ENCODE measurements around the gene MMP15. TPM values are rescaled to one million over a fixed set of nuclear protein-coding genes. Genes with fewer than 3 reads are reported as not detected.

The MMP15 gene
- total RNA-seq, 4 donors from 2014 or later, result 11.4 to 32.9 (median 28.4) TPM

DNA sequence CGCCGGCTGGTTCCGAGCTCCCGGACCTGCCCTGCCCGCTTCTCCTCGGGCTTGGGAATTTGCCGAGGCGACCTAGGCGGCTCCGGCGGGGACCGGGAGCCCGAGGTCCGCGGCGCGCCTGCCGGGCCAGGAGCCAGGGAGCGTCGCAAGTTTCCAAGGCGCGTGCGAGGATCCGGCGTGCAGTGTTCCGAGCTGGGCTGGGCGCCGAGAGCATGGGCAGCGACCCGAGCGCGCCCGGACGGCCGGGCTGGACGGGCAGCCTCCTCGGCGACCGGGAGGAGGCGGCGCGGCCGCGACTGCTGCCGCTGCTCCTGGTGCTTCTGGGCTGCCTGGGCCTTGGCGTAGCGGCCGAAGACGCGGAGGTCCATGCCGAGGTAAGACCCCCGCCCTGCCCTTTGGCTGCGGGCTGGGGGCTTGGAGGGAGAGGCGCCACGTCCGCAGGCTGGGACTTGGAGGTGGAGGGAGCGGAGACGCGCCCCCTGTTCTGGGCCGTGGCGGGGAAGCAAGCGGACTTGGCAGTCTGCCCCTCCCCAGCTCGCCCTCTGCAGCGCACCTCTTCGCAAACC, 668 bp downstream of the MMP15 start:
- Histone ChIP-seq H3K27ac (peak overlapping the region; percentile 37 to 90 (median 81)), H3K36me3 (no peaks in the 10 kb centered on the region), H3K9me3 (no peaks in the 10 kb centered on the region), H3K4me3 (peak overlapping the region; percentile 49 to 93 (median 74)), H3K27me3 (no peaks in the 10 kb centered on the region), H3K4me1 (peaks cover 0 to 100% (median 43%) of the 10 kb centered on the region in 4 donors)
- TF ChIP-seq POLR2A (IDR thresholded peaks at IDR 0.05), result no peak
- TF ChIP-seq, protein P1, sequence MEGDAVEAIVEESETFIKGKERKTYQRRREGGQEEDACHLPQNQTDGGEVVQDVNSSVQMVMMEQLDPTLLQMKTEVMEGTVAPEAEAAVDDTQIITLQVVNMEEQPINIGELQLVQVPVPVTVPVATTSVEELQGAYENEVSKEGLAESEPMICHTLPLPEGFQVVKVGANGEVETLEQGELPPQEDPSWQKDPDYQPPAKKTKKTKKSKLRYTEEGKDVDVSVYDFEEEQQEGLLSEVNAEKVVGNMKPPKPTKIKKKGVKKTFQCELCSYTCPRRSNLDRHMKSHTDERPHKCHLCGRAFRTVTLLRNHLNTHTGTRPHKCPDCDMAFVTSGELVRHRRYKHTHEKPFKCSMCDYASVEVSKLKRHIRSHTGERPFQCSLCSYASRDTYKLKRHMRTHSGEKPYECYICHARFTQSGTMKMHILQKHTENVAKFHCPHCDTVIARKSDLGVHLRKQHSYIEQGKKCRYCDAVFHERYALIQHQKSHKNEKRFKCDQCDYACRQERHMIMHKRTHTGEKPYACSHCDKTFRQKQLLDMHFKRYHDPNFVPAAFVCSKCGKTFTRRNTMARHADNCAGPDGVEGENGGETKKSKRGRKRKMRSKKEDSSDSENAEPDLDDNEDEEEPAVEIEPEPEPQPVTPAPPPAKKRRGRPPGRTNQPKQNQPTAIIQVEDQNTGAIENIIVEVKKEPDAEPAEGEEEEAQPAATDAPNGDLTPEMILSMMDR (IDR thresholded peaks at IDR 0.05), result peak in 1 of 5 experiments; percentile 24
- WGBS, 2 donors, result 0% methylated on average over 9 to 40 of the region's 65 CpGs
- DNase-seq (ENCODE audit: low spot score in 2 of 2), result no peak

DNA sequence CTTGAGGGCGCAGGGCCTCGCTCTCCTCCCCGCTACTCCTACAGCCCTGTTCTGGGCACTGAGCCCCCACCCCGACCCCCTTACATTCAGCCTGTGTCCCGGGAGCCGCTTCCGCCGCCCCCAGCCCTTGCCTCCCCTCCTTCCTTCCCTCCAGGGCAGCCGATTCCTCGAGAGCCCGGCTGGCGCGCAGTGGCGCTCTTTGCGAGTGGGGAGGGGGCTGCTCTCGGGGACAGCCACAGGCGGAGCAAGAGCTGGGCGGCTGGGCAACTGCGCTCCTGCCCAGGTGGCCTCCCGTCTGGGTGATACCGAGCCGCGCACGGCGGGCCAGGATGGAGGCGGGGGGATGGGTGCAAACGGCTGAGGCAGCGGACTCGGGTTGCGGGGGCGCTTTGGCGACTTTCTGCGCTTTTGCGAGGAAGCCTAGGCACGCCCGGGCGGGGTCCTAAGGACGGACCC, 1.2 kb downstream of the MMP15 start:
- peaks cover 0 to 99% (median 44%) of the 10 kb centered on the region in 4 donors for H3K4me1 ChIP-seq
- WGBS, 2 donors, result 0 to 1% methylated on average over 16 to 36 of the region's 38 CpGs
- no peaks in the 10 kb centered on the region for H3K9me3 ChIP-seq
- no peaks in the 10 kb centered on the region for H3K36me3 ChIP-seq
- DNase-seq (ENCODE audit: low spot score in 2 of 2), result no peak
- no peak for TF ChIP-seq EP300 (IDR thresholded peaks at IDR 0.05)
- TF ChIP-seq POLR2A (IDR thresholded peaks at IDR 0.05), result no peak
- TF ChIP-seq, protein P1 (IDR thresholded peaks at IDR 0.05), result no peak
- H3K27me3 ChIP-seq, result no peaks in the 10 kb centered on the region
- H3K4me3 ChIP-seq, result peak overlapping the region; percentile 49 to 93 (median 74)
- peak overlapping the region; percentile 37 to 90 (median 81) for H3K27ac ChIP-seq

DNA sequence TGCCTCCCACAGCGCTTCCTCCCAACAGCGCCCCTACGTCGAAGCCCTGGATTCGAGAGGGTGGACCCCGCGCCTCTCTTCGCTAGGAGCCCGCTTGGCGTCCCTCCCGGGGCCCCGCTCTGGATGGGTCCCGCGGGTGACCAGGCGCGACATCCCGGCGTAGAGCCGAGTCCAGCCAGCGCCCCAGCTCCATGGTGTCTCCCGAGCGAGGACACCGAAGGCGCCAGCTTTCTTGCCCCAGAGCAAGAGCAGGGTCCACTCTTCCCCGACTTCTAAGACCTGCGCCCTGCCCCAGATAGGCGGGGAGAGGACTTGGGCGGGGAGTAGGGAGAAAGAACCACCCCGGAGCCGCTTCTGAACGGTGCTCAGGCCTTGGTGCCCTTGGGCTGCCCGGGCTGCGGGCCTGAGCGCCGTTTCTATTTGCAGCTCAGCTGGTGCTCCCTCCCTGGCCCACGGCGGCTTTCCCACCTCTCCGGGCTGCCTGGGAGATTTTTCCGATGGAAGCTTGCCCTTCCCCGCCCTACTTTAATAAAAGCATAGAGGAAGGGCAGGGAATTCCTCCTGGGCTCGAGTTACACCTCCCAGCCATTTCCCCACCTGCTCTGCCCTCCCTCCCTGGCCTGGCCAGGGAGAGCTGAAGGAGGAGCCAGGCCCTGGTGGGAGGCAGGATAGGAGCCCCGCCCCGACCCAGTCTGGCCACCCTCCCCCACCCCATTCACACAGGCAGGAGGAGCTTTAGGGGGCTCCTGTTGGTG, 1.8 kb downstream of the MMP15 start:
- peak overlapping the region; percentile 37 to 90 (median 81) for H3K27ac ChIP-seq
- no peak for TF ChIP-seq EP300 (IDR thresholded peaks at IDR 0.05)
- TF ChIP-seq POLR2A (IDR thresholded peaks at IDR 0.05), result no peak
- WGBS, 2 donors, result 4 to 7% methylated on average over 29 to 32 of the region's 43 CpGs
- no peaks in the 10 kb centered on the region for H3K27me3 ChIP-seq
- no peaks in the 10 kb centered on the region for H3K9me3 ChIP-seq
- peaks cover 0 to 98% (median 43%) of the 10 kb centered on the region in 4 donors for H3K4me1 ChIP-seq
- peak overlapping the region; percentile 49 to 93 (median 74) for H3K4me3 ChIP-seq
- DNase-seq (ENCODE audit: low spot score in 2 of 2), result no peak
- no peaks in the 10 kb centered on the region for H3K36me3 ChIP-seq

DNA sequence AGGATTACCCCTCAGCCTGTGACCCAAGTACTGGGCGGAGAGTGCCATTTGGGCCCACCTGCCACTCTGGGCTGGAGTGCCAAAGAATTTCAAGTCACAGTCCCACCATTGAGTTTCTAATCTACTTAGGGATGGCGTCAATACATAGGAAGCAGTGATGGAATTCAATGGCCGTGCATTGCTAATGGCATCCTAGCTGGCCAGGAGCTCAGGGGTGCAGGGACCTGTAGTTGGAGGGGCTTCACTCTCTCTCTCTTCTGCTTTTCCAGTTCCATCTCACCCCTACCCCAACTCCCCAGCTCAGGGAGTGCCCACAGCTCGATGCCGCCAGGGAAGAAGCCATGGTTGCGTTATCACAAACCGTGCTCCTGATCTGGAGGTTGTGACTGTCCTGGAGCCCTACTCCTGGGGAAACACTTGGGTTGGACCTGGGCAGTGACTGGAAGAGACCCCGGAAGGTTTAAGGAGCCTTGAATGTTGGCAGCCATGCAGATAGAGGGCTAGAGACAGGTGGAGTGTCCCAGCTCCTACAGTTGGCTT, 2.4 kb downstream of the MMP15 start:
- DNase-seq (ENCODE audit: low spot score in 2 of 2), result no peak
- 56 to 62% methylated on average over 4 to 8 of the region's 8 CpGs for WGBS, 2 donors
- H3K4me3 ChIP-seq, result peak overlapping the region in 2 of 4 donors; percentile 82 to 93

DNA sequence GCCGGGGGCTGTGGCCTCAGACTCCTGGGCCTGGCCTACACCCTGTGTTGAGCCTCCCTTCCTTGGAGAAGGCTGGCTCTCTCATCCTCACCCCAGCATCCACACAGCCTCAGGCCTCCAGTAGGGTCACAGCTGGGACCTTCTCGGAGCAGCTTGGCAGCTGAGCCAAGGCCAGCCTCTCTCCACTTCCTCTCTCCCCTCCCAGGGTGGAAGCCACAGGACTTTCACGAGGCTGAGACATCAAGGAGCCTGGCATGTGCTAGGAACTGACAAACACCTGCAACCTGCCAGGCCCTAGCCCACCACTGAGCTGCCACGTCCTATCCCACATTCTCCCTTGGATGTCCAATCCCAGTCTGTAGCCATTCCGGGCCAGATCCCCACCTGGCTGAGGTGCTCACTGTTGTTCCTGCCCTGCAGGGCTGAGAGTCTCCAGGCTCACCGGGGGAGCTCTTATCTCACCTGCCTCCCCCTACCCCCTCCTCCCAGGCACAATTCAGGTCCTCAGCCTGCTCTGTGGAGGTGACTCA, 3.1 kb downstream of the MMP15 start:
- no peaks in the 10 kb centered on the region for H3K9me3 ChIP-seq
- H3K27ac ChIP-seq, result peak overlapping the region in 3 of 4 donors; percentile 36 to 90 (median 83)
- TF ChIP-seq POLR2A (IDR thresholded peaks at IDR 0.05) (no peak), EP300 (IDR thresholded peaks at IDR 0.05) (no peak)
- TF ChIP-seq, protein P1 (IDR thresholded peaks at IDR 0.05), result no peak
- peaks cover 0 to 98% (median 36%) of the 10 kb centered on the region in 4 donors for H3K4me1 ChIP-seq
- no peak for DNase-seq (ENCODE audit: low spot score in 2 of 2)
- H3K4me3 ChIP-seq, result no peak overlapping the region
- WGBS, 2 donors, result 38 to 42% methylated on average over 4 to 6 of the region's 6 CpGs
- H3K27me3 ChIP-seq, result no peaks in the 10 kb centered on the region
- H3K36me3 ChIP-seq, result no peaks in the 10 kb centered on the region

More for the DNA sequence above, 2.4 kb downstream of the MMP15 start:
- H3K27ac ChIP-seq, result peak overlapping the region in 3 of 4 donors; percentile 79 to 90 (median 83)
- TF ChIP-seq EP300 (IDR thresholded peaks at IDR 0.05) (no peak), POLR2A (IDR thresholded peaks at IDR 0.05) (no peak)
- TF ChIP-seq, protein P1 (IDR thresholded peaks at IDR 0.05), result no peak
- no peaks in the 10 kb centered on the region for H3K9me3 ChIP-seq
- no peaks in the 10 kb centered on the region for H3K36me3 ChIP-seq
- no peaks in the 10 kb centered on the region for H3K27me3 ChIP-seq
- H3K4me1 ChIP-seq, result peaks cover 0 to 98% (median 40%) of the 10 kb centered on the region in 4 donors
